GM23338 (cell line): ENCODE results near the gene PTPRN2.
"Not testable (repeated sequence)": the region's sequence is repeated elsewhere in the genome, so short reads cannot be mapped to it uniquely, and the experiment has no call there.

ENCODE experiments used
- EZH2 ChIP-seq: fragments of 200-600 bp; sonication (generic); IDR thresholded peaks from one replicate; pipeline ENCODE4 v1.8.0; 2017; ENCODE audit warnings: antibody characterized with exemption, mild to moderate bottlenecking, low read depth; ENCODE audit not compliant: unreplicated experiment
- ZNF331 ChIP-seq: fragments of 250-450 bp; sonication (Bioruptor Pico); IDR thresholded peaks from 2 replicates; pipeline ENCODE4 v1.5.0; 2020; ENCODE audit warnings: low read depth, mild to moderate bottlenecking, moderate library complexity

DNA sequence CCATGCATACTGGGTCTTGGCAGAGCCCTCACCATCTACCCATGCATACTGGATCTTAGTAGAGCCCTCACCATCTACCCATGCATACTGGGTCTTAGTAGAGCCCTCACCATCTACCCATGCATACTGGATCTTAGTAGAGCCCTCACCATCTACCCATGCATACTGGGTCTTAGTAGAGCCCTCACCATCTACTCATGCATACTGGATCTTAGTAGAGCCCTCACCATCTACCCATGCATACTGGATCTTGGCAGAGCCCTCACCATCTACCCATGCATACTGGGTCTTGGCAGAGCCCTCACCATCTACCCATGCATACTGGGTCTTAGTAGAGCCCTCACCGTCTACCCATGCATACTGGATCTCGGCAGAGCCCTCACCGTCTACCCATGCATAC, 890.3 kb downstream of the PTPRN2 start:
- not testable (repeated sequence) for TF ChIP-seq EZH2; ZNF331 (CRISPR knock-in tag)
